TTC549 (cell line): ENCODE data around the gene STK17B.
"Not testable (repeated sequence)": the region's sequence is repeated elsewhere in the genome, so short reads cannot be mapped to it uniquely, and the experiment has no call there.

Experiments used
- FAIRE-seq: peaks from 2 replicates; lab custom pipeline; 2012; peaks lifted over from hg19 to GRCh38; lab: Jason Lieb, UNC

Gene STK17B

DNA sequence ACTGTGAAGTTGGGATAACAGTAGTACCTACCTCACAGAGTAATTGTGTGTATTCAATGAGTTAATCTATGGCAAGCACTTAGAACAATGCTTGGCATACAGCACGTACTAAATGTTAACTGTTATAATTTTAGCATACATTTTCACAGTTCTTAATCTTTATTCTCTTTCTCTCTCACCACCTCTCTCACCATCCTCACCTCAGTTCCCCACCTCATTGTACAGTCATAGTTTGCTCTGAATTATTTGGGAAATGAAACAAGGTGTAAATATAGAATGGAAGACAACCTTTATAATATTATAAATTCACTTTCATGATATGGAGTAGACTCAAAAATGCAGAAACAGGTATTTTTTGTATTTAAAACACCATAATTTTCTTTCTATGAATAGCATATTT lies 62.8 kb downstream of the STK17B start:
- FAIRE-seq: no peak

- FAIRE-seq: no peak
Measured at GRCh38 chr2:196105951-196106350, 65.4 kb downstream of the STK17B start.

DNA sequence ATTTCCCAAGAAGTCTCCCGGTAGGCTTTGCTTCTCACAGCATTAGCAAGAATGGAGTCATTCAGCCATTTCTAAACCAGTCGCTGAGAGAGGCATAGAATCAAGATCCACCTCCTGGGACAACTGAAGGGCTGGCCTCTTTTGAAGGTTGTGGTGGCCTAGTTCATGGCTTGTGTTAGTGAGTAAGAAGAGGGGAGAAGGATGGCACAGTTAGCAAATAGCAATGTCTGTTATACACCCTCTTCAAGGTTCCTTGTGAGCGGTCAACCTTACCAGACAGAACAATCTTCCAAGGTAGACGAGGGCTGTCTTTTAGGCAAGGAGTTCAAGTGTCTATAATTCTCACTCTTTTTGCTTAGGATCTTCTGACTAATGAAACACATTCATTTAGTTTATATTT lies 67.3 kb downstream of the STK17B start:
- FAIRE-seq: no peak

DNA sequence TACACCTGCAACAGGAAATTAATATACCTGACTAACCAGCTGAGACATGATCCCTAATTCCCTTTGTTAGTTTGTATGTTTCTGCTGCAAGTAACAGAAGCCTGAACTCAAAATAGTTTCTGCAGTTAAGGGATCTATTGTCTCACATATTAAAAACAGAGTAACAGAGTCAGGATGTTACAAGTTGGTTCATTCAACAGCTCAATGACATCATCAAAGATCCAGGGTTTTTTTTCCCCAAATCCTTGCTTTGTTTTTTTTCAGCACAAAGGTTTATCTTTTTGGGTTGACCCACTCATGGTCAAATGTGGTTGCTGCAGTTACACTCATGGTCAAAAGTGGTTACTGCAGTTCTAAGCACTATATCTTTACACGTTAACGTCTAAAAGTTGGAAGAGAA lies 67.8 kb downstream of the STK17B start:
- no peak for FAIRE-seq

GRCh38 chr2:196101325-196101991 lies 69.9 kb downstream of the STK17B start:
- no peak for FAIRE-seq

- no peak for FAIRE-seq
Measured at GRCh38 chr2:196099916-196100315, 71.5 kb downstream of the STK17B start.

- no peak for FAIRE-seq
Measured at GRCh38 chr2:196097864-196098660, 73.3 kb downstream of the STK17B start.

DNA sequence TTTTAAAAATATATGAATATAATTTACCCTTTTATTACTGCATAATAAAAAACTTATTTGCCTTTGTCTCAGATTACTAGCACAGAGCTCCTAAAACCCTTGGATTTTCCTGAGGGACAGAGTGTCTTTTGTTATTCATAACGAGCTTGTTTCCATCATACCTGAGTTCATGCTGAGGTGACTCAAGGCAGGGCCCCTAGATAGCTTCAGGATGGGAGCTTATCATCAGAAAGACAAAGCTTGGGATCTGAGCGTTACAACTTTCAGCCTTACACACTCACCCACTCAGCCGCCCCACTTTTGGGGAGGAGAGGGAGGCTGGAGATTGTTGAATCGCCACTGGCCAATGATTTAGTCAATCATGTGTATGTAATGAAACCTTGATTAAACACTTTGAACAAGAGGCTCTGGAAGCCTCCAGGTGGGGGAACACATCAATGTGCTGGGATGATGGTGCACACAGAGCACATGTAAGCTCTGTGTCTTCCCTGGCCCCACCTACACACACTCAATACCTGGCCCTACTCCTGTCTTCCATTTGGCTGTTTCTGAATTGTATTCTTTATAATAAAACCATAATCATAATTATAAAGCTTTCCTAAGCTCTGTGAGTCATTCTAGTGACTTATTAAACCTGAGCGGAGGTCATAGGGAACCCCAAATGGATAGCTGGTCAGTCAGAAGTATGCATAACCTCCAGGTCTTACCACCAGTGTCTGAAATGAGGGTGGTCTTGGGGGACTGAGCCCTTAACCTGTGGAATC lies 74.2 kb downstream of the STK17B start:
- FAIRE-seq: no peak

- FAIRE-seq: no peak
Measured at GRCh38 chr2:196096264-196096663, 75.1 kb downstream of the STK17B start.

DNA sequence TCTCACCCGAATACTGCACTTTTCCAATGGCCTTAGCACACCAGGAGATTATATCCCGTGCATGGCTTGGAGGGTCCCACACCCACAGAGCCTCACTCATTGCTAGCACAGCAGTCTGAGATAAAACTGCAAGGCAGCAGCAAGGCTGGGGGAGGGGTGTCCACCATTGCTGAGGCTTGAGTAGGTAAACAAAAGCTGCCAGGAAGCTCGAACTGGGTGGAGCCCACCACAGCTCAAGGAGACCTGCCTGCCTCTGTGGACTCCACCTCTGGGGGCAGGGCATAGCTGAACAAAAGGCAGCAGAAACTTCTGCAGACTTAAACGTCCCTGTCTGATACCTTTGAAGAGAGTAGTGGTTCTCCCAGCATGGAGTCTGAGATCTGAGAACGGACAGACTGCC lies 81.9 kb downstream of the STK17B start:
- FAIRE-seq: not testable (repeated sequence)

GRCh38 chr2:196088203-196088602 lies 83.2 kb downstream of the STK17B start:
- FAIRE-seq: no peak

GRCh38 chr2:196086517-196087368 lies 84.6 kb downstream of the STK17B start:
- FAIRE-seq: no peak

DNA sequence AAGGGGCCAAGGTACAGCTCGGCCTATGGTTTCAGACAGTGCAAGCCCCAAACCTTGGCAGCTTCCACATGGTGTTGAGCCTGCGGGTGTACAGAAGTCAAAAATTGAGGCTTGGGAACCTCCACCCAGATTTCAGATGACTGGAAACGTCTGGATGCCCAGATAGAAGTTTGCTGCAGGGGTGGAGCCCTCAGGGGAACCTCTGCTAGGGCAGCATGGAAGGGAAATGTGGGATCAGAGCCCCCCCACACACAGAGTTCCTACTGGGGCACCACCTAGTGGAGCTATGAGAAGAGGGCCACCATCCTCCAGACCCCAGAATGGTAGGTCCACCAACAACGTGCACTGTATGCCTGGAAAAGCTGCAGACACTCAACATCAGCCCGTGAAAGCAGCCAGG lies 87.8 kb downstream of the STK17B start:
- FAIRE-seq: no peak
